ENCODE results near the gene SLC6A9.

DNA sequence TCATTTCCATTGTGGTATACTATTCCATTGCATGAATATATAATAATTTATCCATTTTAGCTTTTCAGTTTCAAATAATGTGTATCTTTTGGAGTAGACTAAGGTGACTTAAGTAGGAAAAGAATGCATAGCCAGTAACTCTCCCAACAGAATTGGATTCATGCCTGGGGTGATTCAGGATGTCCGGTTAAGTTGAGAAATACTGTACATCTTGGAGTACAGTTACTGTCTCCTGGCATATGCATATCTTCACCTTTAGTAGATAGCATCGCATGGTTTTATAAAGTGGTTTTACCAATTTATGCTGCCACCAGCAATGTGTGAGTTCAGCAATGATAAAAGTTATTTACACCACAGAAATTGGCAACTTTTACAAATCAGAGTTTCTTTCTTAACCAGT lies 18.6 kb upstream of the SLC6A9 start:
- TF ChIP-seq CTCF (IDR thresholded peaks at IDR 0.05) (no peak), POLR2A (IDR thresholded peaks at IDR 0.05) (no peak)
